NT2/D1 (cell line): ENCODE data around the gene OGFR.

Experiments
- DNase-seq: peaks from one replicate; pipeline ENCODE4 v3.0.0-alpha.2; 2011; ENCODE audit warnings: low read depth, low spot score
- H3K27me3 ChIP-seq: 2 replicates; pipeline ENCODE4 v1.6.0; 2011; ENCODE audit warnings: mild to moderate bottlenecking; ENCODE audit not compliant: insufficient read length, insufficient read depth
- H3K36me3 ChIP-seq: 2 replicates; pipeline ENCODE4 v1.6.1; 2011; ENCODE audit warnings: mild to moderate bottlenecking, low read length, mixed read lengths; ENCODE audit not compliant: insufficient read depth, insufficient read length
- H3K4me1 ChIP-seq: 2 replicates; pipeline ENCODE4 v1.5.1; 2011; ENCODE audit not compliant: insufficient read depth, insufficient read length
- H3K4me3 ChIP-seq: 2 replicates; pipeline ENCODE4 v1.5.1; 2011; ENCODE audit warnings: low read depth; ENCODE audit not compliant: insufficient read length
- H3K9ac ChIP-seq: 2 replicates; pipeline ENCODE4 v1.6.0; 2011; ENCODE audit warnings: low read depth; ENCODE audit not compliant: insufficient read length
- H3K9me3 ChIP-seq: 2 replicates; pipeline ENCODE4 v1.5.1; 2011; ENCODE audit warnings: mild to moderate bottlenecking, low read length; ENCODE audit not compliant: insufficient read depth
- SUZ12 ChIP-seq: IDR thresholded peaks from 2 replicates; pipeline ENCODE4 v1.6.1; 2011; ENCODE audit not compliant: insufficient read length, insufficient read depth; ENCODE audit errors: extremely low read depth
- YY1 ChIP-seq: IDR thresholded peaks from 2 replicates; pipeline ENCODE4 v1.6.1; 2011; ENCODE audit not compliant: insufficient read length, insufficient read depth
- ZNF274 ChIP-seq: IDR thresholded peaks from 2 replicates; pipeline ENCODE4 v1.6.1; 2011; ENCODE audit warnings: mild to moderate bottlenecking, low read depth, low read length

The OGFR gene

GRCh38 chr20:62816031-62816883 is 11.6 kb downstream of the OGFR start:
- Histone ChIP-seq H3K9me3 (no peaks in the 10 kb centered on the region), H3K9ac (peak overlapping the region; percentile 94)

GRCh38 chr20:62816884-62817873 is 12.5 kb downstream of the OGFR start, which contains the start of gene COL9A3:
TSS of gene COL9A3 (plus strand) at chr20:62817050. CDS start at chr20:62817065, 15 bp downstream.
- H3K4me1 ChIP-seq, result peaks cover 46% of the 10 kb centered on the region
- H3K9ac ChIP-seq, result peak within 1 kb of the TSS; percentile 94
- peak within 1 kb of the TSS; percentile 78 for H3K4me3 ChIP-seq
- TF ChIP-seq SUZ12, result no peak
- TF ChIP-seq YY1, result no peak
- no peak for TF ChIP-seq ZNF274
- H3K9me3 ChIP-seq, result no peaks in the 10 kb centered on the region
- no peaks in the 10 kb centered on the region for H3K27me3 ChIP-seq
- peaks cover 59% of the 10 kb centered on the region for H3K36me3 ChIP-seq
- DNase-seq, result no peak

More at GRCh38 chr20:62816031-62816883, 11.6 kb downstream of the OGFR start:
- peaks cover 41% of the 10 kb centered on the region for H3K4me1 ChIP-seq
- peak; percentile 87 for DNase-seq
- TF ChIP-seq ZNF274, result no peak
- H3K4me3 ChIP-seq, result peak overlapping the region; percentile 78
- peaks cover 59% of the 10 kb centered on the region for H3K36me3 ChIP-seq
- H3K27me3 ChIP-seq, result no peaks in the 10 kb centered on the region

- Histone ChIP-seq H3K9me3 (no peaks in the 10 kb centered on the region), H3K9ac (peak overlapping the region; percentile 89), H3K27me3 (no peaks in the 10 kb centered on the region), H3K4me1 (peaks cover 47% of the 10 kb centered on the region), H3K36me3 (peaks cover 59% of the 10 kb centered on the region), H3K4me3 (peak overlapping the region; percentile 65)
- TF ChIP-seq YY1 (no peak), ZNF274 (no peak), SUZ12 (no peak)
- DNase-seq, result no peak
Observed at GRCh38 chr20:62817975-62818591, 13.4 kb downstream of the OGFR start.

GRCh38 chr20:62818592-62819493 is 14.2 kb downstream of the OGFR start:
- Histone ChIP-seq H3K27me3 (no peaks in the 10 kb centered on the region), H3K4me1 (peaks cover 53% of the 10 kb centered on the region), H3K36me3 (peaks cover 58% of the 10 kb centered on the region), H3K9ac (peak overlapping the region; percentile 89), H3K4me3 (peak overlapping the region; percentile 65), H3K9me3 (no peaks in the 10 kb centered on the region)
- DNase-seq, result no peak
- TF ChIP-seq SUZ12 (no peak), ZNF274 (no peak), YY1 (no peak)

GRCh38 chr20:62819494-62820174 is 15.0 kb downstream of the OGFR start:
- DNase-seq, result no peak
- no peaks in the 10 kb centered on the region for H3K27me3 ChIP-seq
- H3K4me3 ChIP-seq, result no peak overlapping the region
- H3K4me1 ChIP-seq, result peaks cover 54% of the 10 kb centered on the region
- no peaks in the 10 kb centered on the region for H3K9me3 ChIP-seq
- H3K36me3 ChIP-seq, result peaks cover 57% of the 10 kb centered on the region
- TF ChIP-seq SUZ12 (no peak), ZNF274 (no peak), YY1 (no peak)
- peak overlapping the region; percentile 64 for H3K9ac ChIP-seq

- TF ChIP-seq SUZ12, result no peak
- no peak for TF ChIP-seq ZNF274
- TF ChIP-seq YY1, result no peak
- H3K27me3 ChIP-seq, result no peaks in the 10 kb centered on the region
- H3K4me1 ChIP-seq, result peaks cover 53% of the 10 kb centered on the region
- H3K9me3 ChIP-seq, result no peaks in the 10 kb centered on the region
- H3K4me3 ChIP-seq, result no peak overlapping the region
- DNase-seq, result no peak
- H3K9ac ChIP-seq, result peak overlapping the region; percentile 64
- H3K36me3 ChIP-seq, result peaks cover 61% of the 10 kb centered on the region
Observed at GRCh38 chr20:62820208-62820961, 15.8 kb downstream of the OGFR start.
